ENCODE results near the gene MYOC.

DNA sequence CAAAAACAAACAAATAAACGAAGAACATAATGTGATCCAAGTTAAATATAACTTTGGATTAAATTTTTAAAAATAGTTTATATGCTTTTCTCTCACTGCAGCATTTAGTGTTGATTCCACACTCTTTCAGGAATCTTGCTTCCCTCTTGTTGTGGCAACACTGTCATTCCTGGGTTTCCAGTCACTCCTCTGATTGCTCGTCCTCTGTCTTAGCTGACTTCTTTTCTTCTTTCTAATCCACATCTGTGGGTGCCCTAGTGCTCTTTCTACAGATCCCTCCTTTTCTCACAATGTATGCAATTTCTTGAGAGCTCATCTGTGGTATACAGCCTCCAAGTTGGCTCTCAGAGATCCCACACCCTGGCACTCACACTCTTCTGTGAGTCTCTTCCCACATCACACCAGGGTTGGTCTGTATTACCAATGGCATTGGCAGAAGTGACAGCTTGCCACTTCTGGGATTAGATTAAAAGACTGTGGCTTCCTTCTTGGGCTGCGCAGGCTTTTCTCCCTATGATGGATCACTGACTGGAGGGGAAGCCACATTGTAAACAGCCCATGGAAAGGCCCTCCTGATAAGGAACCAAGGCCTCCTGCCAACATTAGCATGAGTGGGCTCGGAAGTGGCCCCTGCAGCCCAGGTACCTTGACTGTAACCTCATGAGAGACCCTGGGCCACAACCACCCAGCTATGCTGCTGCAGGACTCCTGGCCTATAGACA is 11.5 kb upstream of the MYOC start:
- no peak for TF ChIP-seq ELF1 (IDR thresholded peaks at IDR 0.05; ENCODE audit: borderline replicate concordance, low read depth)
- TF ChIP-seq, protein P1, sequence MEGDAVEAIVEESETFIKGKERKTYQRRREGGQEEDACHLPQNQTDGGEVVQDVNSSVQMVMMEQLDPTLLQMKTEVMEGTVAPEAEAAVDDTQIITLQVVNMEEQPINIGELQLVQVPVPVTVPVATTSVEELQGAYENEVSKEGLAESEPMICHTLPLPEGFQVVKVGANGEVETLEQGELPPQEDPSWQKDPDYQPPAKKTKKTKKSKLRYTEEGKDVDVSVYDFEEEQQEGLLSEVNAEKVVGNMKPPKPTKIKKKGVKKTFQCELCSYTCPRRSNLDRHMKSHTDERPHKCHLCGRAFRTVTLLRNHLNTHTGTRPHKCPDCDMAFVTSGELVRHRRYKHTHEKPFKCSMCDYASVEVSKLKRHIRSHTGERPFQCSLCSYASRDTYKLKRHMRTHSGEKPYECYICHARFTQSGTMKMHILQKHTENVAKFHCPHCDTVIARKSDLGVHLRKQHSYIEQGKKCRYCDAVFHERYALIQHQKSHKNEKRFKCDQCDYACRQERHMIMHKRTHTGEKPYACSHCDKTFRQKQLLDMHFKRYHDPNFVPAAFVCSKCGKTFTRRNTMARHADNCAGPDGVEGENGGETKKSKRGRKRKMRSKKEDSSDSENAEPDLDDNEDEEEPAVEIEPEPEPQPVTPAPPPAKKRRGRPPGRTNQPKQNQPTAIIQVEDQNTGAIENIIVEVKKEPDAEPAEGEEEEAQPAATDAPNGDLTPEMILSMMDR (IDR thresholded peaks at IDR 0.05 in 2 of 3, conservative IDR thresholded peaks at IDR 0.05 in 1 of 3; ENCODE audit: borderline replicate concordance in 1 of 3, insufficient read depth in 1 of 3, low read depth in 2 of 3, low read length in 2 of 3): no peak
- no peak for TF ChIP-seq EZH2 (IDR thresholded peaks at IDR 0.05)
- no peak for TF ChIP-seq RAD21 (IDR thresholded peaks at IDR 0.05; ENCODE audit: low read depth)
